NCI-H1417 treated with DMSO at 0.1 percent for 48 hours (cell line): Measurements from ENCODE around the gene CYP2J2.
"Not testable (repeated sequence)": the region's sequence is repeated elsewhere in the genome, so short reads cannot be mapped to it uniquely, and the experiment has no call there.

Source experiments
- DNase-seq: peaks from one replicate; lab custom pipeline; 2025; lab: John Stamatoyannopoulos, UW

Gene CYP2J2

DNA sequence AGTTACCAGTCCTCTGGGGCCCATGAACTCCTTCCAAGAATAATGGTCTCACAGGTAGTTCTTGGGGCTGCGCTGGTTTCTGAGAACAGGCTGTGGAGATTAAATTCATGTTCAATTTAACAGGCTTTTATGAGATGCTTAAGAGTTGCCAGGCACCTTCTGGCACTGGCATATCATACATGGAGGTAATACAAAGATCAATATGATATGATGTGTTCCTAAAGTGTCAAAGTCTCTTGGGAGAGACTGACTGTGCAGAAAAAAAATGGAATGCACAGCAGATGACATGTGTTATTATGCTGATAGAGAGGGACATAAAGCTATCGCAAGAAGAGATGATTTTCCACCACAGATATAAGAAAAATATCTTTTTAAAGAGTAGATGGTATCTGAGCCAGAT lies 6.8 kb downstream of the CYP2J2 start:
- DNase-seq = no peak

DNA sequence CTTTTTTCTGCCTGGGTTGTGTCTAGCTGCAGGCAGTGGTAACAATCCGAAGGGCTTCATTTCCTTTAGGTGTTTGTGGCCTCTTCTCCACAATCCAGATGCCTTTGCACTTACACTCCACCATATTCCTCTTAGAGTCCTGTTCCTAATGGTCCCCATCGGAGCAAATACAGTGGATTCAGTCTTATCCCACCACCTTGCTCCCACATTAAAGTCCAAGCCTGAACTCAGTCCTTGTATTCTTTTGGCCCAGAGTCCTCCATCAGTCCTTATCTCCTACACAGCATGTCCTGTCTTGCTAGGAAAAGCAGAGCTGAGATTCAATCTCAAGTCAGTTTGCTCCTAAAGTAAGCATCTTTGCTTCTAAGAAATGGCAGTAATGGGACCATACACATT lies 8.8 kb downstream of the CYP2J2 start:
- DNase-seq = no peak

DNA sequence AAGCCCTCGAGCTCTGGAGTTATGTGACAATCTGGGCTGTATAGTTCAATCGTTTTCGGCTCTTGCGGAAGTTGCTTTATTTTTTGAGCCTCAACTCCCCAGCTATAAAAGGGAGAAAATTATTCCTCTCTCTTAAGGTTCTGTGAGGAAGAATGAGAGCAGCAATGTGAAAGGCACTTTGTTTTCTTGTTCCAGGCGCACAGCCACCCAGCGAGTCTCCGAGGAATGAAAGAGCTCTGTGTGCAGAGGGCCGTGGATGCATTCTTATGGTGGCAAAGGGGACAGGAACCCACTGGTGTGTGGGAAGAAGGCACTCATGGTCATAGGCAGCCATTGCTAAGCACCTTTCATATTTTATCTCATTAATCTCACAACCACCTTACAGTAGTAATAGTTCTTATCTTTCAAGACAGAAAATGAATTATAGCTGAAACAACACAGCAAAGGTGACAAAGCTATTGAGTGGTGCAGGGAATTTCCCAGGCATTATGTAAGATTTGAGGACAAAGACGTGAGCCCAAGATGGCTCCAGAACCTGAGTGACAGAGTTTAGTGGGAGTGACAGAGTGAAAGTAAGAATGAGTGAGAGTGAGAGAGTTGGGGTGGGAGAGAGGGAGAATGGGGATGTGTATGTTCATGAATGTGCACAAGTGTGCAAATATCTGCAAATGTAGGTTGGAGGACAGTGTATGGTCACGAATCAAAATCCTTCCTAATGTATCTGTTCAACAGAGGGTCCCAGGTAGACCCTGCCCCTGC lies 9.4 kb downstream of the CYP2J2 start:
- no peak for DNase-seq

DNA sequence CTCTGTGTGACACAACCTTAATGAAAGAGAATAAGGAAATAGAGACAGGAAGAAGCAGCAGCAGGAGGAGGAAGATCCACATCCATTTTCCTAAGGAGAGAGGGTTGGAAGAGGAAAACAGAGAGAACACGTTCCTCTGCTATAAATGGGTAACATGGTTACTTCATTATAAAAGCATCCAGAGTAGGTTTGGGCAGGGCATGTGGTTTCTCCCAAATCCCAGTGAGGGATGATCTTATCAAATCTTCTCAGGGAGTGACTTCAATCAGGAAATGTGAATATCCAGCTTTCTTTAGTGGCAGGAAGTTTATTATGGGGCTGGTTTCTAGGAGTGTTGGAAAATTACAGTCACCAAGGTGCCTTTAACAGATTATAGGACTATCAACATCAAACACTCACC lies 11.1 kb downstream of the CYP2J2 start:
- DNase-seq = no peak

DNA sequence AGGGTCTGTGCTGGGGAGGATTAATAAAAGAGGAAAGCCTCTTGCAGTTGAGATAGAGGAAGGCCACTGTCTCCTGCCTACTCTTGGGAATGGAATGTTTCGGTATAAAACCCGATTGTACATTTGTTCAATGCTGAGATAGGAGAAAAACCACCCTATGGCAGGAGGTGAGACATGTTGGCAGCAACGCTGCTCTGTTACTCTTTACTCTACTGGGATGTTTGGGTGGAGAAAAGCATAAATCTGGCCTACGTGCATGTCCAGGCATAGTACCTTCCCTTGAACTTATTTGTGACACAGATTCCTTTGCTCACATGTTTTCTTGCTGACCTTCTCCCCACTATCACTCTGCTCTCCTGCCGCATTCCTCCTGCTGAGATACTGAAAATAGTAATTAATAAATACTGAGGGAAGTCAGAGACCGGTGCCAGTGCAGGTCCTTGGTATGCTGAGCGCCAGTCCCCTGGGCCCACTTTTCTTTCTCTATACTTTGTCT lies 11.7 kb downstream of the CYP2J2 start:
- DNase-seq = not testable (repeated sequence)

DNA sequence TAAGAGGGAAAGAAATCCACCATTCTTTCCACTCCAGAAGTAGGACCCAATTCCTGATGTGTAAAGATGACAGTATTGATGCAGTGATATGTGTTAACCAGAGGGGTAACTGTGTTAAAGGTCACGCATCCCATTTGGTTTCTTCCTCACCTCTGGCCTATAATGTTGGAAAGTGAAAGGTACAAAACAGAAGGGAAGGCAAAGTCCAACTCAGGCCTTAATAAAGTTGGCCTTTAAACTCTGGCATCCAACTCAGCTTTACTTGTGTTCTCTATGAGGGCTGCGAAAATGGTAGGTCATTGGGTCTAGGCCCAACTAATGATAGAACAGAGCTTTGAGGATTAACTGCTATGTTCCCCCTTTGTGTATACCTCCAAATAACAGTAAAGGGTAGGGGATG lies 17.9 kb downstream of the CYP2J2 start:
- no peak for DNase-seq

DNA sequence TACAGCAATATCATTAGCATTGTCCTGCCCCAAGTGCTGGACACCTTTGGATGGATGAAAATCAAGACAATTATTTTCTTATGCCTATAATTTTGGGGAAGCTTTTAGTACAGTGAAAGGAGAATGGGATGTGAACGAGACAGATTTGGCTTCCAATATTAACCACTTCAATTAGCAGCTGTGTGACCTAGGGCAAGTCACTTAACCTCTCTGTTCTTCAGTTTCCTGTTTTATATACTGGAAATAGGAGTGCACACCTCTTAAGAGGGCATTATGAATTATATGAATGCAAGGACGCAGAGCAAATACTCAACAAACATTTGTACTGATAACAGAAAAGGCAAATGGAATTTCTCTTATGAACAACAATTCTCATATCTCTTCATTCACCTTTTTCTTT lies 18.5 kb downstream of the CYP2J2 start:
- DNase-seq = no peak

DNA sequence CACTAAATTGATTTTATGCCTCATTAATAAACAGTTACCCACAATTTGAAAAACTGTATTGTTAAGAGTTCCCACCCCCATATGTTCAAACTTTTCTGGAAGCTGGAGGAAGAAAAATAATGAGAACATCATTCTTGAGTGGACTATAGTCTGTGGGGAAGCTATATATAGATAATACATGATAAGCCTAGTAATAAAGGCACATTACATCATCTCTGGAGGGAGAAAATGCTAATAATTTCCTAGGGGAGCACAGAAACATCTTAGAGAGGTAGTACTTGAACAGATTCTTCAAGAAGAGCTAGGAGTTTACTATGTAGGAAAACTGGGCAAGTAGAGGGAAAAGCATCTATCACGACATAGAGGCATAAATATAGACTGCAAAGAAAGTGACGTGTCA lies 19.6 kb downstream of the CYP2J2 start:
- no peak for DNase-seq

DNA sequence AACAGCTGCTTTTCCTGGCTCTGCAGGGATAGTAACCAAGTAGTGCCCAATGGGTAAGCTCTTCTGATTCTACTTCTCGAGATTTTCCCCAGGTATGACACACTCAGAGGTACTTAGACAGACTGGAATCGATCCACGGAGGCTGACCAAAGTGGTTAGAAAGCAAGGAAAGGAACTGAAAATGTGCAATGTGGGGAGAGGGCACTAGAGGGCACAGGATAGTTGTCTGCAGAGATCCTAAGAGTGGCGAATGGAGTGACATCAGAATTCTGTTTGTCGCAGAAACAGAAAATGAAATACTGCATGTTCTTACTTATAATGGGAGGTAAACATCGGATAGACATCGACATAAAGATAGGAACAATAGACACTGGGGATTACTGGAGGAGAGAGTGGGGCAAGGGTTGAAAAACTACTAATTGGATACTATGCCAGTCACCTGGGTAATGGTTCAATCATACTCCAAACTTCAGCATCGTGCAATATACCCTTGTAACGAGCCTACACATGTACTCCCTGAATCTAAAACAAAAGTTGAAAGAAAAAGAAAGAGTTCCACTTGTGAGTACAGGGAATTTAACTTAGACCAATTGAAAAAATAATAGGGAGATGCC lies 23.3 kb downstream of the CYP2J2 start:
- DNase-seq = no peak

DNA sequence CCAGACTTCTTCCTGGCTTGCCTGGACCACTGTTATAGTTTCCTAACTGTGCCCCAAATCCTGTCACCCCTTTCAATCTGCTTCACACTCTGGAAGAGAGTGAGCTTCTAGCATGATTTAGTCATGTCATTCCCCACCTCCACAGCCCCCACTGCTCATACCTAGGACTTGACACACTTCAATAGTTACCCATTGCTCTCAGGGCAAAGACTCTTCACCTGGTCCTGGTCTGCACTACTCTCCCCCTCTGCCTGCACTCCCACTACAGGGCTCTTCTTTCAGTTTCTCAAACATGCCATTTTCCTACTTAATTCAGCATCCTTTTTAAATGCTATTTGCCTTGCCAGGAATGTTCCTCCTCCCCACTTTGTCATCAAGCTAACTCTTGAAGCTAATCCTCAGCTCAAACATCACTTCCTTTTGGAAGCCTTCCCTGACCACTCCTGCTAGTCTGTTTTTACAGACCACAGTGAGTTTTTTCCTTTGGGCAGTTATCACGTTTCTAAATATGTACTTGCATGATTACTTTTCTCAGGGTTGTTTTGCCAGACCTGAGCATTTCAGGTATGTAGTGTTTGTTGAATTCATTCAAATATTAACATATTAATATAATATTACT lies 24.7 kb downstream of the CYP2J2 start:
- DNase-seq = no peak

DNA sequence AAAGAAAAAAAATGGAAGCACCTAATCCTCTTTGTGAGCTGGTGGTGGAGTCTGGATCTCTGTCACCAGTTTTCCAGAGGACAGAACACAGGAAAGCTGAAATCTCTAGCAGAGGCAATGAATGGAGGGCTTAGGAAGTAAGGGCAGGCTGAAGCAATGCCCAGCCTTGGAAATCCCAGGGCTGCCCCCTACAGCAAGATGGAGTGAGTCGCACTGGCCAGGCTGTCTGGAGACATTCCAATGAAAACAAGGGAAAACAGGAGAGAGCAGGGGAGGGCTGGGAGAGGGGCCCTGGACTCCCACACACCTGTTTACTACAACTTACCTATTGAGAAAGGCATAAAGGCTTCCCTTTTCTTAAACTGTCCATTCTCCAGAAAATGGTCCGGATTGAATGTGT lies 25.9 kb downstream of the CYP2J2 start:
- no peak for DNase-seq

DNA sequence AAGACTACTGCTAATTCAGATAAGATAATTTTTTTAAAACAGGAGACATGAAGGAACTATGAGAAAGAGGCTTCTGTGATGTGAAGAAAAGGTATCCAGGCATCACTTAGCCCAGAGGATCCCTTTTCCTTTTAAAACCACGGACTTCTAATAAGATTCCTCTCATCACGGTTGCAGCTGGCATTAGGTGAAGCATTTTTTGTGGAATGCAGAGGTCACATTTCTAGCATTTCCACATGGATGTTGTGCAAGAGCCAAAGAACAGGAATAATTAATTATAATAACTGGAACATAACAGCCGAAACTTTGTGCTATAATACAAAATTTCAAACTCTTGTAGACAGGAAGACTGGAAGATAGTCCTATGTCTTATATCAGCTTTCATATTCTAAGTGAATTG lies 27.6 kb downstream of the CYP2J2 start:
- no peak for DNase-seq

DNA sequence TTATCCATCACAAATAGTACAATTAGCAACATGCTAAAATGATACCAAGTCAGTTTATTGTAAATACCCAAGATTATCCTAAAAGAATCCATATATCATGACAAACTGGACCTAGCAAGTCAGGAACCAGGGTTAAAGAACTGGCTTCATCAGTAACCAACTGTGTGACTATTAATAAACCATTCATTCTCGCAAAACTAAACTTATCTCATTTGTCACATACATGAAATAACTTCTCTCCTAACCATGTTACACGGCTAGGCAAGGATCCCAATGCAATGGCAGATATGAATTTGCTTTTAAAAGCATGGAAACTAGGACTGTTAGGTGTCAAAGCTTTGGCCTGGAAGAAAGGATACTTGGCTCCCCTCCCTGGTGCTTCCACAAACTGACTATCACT lies 29.4 kb downstream of the CYP2J2 start:
- DNase-seq = no peak

DNA sequence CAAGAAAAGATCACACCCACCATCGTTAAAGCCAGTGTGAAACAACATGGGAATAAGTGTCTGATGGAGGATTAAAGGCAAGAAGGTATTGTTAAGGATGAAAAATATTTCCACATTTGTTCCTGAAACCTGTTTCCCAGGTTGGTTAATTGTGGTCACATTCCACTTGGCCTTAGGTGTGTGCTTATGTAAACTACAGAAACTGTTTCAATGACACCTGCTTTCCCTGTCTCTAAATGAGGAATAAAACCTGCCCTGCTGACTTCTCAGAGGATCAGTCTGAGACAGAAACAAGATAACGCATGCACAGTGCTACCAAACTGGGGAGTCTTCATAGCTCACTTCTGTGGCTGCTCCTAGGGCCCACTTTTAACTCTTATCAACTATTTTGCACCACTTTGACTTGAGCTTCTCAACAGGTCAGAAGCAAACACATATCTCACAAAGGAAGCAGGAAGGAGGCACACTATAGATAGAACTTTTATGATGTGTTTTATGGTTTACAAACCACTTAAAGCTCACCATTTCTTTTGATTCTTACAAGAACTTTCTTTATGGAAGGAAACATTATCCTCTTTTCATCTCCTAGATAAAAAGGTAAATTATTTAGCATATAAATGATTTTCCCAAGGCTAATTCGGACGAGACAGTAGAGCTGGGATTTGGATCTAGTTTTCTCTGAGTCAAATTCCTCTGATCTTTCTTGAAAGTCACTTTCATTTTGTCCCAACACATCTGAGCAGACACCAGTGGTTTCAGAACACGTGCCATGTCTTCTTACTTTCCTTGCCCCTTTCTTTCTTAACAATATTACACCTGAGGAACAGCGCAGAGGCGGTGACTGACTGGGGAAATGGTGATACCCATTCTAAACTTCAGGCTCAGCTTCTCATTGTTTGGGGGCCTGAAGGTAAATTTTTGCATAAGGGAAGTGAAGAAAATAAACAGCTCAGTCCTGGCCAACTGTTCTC lies 33.4 kb downstream of the CYP2J2 start:
- no peak for DNase-seq

DNA sequence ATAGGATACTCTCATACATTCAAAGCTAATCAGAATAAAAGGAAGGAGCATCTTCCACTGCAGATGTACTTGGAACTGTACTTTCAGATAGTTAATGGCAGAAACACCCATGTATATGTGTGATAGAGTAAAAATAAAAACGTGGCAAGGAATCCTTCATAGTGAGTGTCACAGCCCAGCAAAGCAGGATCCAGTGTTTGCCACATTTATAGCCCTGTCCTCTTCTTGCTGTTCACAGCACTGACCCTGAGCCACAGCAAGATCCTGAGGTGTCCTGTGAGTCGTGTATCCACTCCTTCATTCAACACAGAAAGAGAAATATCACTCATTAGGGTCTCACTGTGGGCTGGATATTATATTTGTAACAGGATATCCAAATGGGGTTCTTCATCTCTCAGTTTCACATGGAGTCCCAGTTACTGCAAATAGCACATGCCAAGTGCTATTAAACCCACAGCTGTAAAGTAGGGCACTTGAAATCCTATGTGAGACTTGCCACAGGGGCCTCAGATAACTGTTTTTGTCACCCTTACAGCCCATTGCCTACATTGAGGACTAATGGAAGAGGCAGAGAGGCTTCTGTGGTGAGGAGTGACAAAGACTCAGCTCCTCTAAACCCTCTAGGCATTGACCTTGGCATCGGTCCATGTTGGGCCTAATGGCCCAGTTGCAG lies 41.3 kb downstream of the CYP2J2 start:
- DNase-seq = no peak

DNA sequence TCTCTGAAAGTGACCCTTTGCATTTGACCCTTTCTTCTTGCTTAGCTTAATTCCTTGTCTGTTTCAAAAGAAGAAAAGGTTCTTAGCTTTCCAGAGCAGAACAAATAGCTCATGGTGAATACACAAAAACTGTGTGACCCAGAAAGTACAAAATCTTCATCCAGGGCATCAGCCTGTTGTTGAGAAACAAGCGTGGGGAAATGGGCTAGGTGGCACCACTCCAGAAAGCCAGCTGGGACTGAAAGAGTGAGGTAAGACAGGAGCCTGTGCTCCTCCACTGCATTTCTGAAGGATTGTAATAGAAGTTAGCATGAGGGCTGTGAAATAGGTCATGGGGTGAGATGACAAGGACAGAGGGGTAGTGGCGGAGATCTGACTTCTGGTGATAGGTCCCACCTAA lies 45.8 kb downstream of the CYP2J2 start:
- no peak for DNase-seq

DNA sequence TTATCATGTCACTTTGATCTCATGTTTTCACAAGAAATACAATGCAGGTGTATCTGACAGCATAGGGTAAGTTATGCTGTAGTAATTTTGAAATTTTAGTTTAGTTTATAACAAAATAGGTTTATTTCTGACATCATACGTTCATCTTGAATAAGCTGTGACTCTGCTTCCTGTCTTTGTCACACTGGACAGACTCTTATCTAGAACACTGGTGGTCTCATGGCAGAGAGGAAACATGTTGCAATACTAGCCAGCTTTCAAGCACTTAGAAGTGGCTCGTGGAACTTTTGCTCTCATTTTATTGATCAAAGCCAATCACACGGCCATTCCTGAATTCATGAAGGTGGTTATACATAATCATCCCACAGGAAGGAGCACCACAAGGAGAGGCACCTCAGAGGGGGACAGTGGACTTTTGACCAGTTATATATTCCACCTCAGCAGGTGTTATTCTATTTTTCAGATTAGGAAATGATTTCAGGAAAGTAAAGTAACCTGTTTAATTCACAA lies 46.5 kb downstream of the CYP2J2 start:
- DNase-seq = no peak

DNA sequence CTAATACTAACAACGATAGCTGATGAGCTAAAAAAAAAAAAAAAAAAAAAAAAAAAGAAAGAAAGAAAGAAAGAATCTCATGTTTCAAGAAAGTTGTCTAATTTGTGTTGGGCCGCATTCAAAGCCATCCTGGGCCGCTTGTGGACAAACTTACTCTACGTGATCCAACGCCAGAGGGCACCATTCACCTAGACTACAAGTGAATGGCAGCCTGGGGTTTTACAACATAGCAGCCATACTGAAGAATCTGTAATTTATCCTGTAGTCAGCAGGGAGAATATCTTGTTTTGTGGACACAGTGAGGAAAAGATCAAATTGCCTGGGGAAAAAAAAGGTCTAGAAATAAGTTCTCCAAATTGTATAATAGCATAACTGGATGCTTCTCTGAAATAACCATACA lies 47.0 kb downstream of the CYP2J2 start:
- DNase-seq = no peak

DNA sequence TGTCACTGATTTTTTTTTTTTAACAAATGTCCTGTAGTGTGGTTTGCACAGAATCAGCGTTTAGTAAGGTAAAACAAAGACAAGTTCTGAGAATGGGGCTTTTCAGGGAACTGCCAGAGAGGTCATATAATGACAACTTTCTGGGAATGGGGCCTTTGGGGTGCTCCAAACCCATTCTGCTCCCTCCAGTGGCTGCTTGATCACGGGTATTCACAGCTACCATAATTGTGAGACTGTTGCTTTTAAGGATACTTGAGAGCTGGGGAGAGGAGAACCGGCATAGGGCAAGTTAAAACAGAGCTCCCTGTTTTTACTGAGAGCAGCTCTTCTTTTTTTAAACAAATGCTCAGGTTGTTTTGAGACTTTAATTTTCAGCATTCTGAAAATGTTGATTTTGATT lies 48.2 kb downstream of the CYP2J2 start:
- DNase-seq = no peak

DNA sequence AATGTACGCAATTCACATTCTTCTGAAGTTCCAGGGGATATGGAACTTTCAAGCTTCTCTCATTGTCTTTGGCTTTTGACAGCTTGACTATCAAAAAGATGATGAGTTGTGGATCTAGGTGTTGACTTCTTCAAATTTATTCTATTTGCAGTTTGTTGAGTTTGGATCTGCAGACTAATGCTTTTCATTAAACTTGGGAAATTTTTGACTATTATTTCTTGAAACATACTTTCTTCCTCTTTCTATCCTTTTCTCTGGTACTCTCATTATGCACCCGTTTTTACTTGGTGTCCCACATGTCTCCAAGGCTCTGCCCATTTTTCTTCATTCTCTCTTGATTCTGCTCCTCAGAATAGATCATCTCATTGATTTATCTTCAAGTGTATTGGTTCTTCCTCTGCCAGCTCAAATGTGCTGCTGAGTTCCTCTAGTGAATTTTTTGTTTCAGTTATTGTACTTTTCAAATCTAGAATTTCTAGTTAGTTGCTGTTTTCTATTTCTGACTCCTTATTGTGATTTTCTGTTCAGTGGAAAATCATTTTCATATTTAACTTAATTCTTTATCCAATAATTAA lies 49.4 kb downstream of the CYP2J2 start:
- DNase-seq = no peak

DNA sequence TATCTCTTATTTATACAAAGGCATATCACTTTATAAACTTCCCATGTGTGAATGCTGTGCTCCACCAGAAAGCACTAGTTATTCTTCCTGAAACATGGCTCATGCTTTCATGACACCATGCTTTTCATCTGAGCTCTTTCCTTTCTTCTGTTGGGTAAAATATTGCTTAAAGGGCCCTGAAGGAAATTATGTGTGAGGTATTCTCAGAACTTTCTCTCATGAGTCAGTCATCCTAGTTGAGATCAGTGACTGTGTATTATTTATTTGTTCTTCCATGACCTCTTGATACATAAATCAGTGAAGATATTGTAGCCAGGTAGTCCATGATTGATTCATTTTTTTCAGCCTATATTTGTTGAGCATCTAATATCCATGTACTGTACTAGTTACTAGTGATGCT lies 54.8 kb downstream of the CYP2J2 start:
- DNase-seq = no peak
